ACC112 (cell line): ENCODE data around the gene C1orf226.

ENCODE experiments used
- H2AFZ ChIP-seq: fragments of 200-600 bp; sonication (generic); one replicate; pipeline ENCODE4 v1.6.0; 2017; ENCODE audit warnings: antibody characterized with exemption, low read length; ENCODE audit not compliant: unreplicated experiment
- H3K27ac ChIP-seq: fragments of 200-600 bp; sonication (generic); 2 replicates; pipeline ENCODE4 v1.5.1; 2014; ENCODE audit warnings: low read depth, mild to moderate bottlenecking, antibody characterized with exemption, low read length, moderate library complexity
- H3K27me3 ChIP-seq: fragments of 200-600 bp; sonication (generic); 2 replicates; pipeline ENCODE4 v1.6.1; 2014; ENCODE audit warnings: mild to moderate bottlenecking, antibody characterized with exemption, low read length, moderate library complexity, mixed read lengths; ENCODE audit not compliant: insufficient read depth
- H3K36me3 ChIP-seq: fragments of 200-600 bp; sonication (generic); 2 replicates; pipeline ENCODE4 v1.6.1; 2016; ENCODE audit warnings: mild to moderate bottlenecking, antibody characterized with exemption, low read length, moderate library complexity, mixed read lengths; ENCODE audit not compliant: insufficient read depth
- H3K4me1 ChIP-seq: fragments of 200-600 bp; sonication (generic); one replicate; pipeline ENCODE4 v1.6.1; 2016; ENCODE audit warnings: low read length, mixed read lengths; ENCODE audit not compliant: insufficient read depth, unreplicated experiment, control insufficient read depth
- H3K4me3 ChIP-seq: fragments of 200-600 bp; sonication (generic); 2 replicates; pipeline ENCODE4 v1.5.1; 2014; ENCODE audit warnings: mild to moderate bottlenecking, low read depth, low read length
- H3K79me2 ChIP-seq: fragments of 200-600 bp; sonication (generic); one replicate; pipeline ENCODE4 v1.6.0; 2016; ENCODE audit warnings: low read length; ENCODE audit not compliant: control insufficient read depth, unreplicated experiment, insufficient read depth

C1orf226 gene

DNA sequence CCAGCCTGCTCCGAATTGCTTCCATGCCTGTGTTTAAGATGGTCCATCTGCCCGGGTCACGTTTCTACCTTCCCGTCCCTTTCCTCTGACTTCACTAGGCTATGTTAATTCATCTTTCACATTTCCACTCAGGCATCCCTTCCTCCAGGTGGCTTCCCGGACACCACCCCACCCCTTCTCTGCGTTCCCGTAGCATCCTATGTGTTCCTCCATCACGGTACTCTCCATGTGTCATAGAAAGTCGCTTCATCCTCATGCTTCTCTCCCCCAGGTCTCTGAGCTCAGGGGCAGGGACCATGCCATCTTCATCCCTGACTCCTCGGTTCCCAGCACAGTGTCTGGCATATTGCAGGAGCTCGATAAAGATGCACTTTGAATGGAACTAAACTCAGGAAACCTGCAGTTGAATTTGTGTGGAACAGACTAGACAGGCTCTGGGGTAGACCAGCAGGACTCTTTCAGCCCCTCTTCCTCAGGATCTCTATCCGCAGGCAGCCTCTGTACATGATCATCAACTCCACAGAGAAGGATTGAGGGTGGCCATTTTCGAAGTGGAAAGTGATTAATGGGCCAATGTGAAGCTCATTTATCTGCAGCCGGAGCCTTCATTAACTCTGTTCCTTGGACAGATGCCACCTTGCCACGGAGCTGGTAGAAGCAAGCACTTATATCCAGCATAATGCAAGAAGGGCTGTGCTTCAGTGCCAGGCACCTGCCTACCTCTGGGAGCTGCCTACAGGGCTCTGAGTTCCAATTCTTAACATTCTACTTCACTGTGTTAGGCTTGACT, 9.1 kb downstream of the C1orf226 start:
- Histone ChIP-seq H3K36me3 (no peaks in the 10 kb centered on the region), H2AFZ (no peak overlapping the region), H3K4me1 (no peaks in the 10 kb centered on the region), H3K27me3 (no peaks in the 10 kb centered on the region), H3K4me3 (no peak overlapping the region), H3K27ac (no peak overlapping the region), H3K79me2 (no peaks in the 10 kb centered on the region)

DNA sequence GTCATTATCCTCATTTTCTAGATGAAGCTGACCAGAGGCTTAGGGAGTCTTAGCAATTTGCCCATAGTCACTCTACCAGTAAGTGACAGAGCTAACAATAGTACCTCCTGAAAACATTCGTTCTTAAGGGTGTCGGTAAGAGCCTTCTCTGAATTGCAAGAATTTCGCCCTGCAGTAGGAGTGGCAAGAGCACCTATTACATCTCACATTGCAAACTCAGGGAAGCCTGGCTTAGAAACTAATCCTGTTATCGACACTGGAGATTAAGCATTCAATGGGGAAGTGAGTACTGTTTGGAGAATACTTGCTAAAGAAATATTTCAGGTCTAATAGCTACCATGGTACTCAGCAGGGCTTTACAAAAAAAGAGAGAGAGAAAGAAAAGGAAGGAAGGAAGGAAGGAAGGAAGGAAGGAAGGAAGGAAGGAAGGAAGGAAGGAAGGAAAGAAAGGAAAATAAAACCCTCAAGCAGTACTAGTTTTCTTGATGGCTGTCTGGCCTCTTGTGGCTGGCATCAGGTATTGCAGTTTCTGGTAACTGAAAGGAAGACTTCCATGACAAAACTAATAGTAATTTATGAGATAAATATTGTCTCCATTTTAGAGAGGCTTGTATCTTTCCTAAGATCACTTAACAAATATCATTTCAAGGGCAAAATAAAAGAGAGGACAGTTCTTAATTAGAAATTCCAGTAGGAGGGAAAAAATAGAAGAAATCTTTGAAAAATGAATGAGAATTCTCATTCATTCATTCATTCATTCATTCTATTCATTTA, 10.4 kb downstream of the C1orf226 start:
- Histone ChIP-seq H3K36me3 (no peaks in the 10 kb centered on the region), H3K4me1 (no peaks in the 10 kb centered on the region), H3K79me2 (no peaks in the 10 kb centered on the region), H3K4me3 (no peak overlapping the region), H3K27me3 (no peaks in the 10 kb centered on the region), H2AFZ (peak overlapping the region; percentile 44), H3K27ac (no peak overlapping the region)

DNA sequence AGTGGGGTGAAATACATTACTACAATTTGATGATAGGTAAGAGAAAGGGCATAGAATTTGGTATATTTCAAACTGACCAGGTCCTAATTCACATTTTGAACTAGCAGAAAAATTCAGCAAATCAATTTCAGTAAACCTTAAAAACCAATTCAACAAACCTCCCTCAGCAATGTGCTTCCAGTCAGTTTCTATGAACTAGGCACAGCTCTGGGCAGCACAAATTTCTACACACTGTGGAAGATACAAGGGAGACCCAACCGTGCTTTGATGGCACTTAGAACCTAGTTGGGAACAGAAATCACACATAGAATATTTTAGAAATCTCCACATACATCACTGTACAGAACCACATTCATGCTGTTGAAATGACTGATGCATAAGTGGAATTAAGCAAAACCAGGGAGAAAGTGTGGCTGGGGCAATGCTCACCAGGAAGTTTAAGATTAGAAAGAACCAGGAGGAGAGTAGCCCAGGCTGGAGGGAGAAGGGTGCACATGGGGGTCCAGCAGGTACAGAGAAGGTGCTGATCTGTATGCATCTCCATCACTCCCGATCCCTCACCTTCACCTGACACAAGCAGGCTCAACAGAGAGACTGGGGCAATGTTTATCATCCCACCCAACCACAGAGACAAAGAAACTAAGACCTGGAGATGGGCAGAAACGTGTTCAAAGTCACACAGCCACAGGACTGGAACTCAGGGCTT, 14.8 kb downstream of the C1orf226 start:
- Histone ChIP-seq H3K79me2 (no peaks in the 10 kb centered on the region), H3K4me1 (peaks cover 5% of the 10 kb centered on the region), H3K36me3 (no peaks in the 10 kb centered on the region), H3K27ac (no peak overlapping the region), H3K4me3 (no peak overlapping the region), H3K27me3 (no peaks in the 10 kb centered on the region), H2AFZ (no peak overlapping the region)

DNA sequence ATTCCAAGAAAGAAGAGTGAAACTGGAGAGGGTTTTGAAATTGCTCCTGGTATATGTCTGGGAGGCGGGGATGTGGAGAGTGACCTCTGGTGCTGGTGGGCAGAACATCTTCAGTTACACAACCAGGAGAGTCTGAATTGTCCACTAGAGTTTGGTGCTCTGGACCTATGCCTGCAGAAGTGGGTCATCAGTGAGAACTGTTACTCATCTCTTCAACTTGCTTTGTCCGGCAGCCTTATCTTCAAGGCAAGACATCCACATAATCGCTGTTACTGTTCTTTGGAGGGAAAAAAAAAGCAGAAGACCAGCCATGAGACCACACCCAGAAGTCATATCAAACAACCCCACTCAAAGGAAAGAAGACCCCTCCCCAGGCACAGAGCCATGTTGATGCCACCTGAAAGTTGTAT, 15.5 kb downstream of the C1orf226 start:
- Histone ChIP-seq H3K4me3 (no peak overlapping the region), H3K79me2 (no peaks in the 10 kb centered on the region), H3K36me3 (no peaks in the 10 kb centered on the region), H3K27ac (no peak overlapping the region), H2AFZ (no peak overlapping the region), H3K4me1 (peaks cover 5% of the 10 kb centered on the region), H3K27me3 (no peaks in the 10 kb centered on the region)

DNA sequence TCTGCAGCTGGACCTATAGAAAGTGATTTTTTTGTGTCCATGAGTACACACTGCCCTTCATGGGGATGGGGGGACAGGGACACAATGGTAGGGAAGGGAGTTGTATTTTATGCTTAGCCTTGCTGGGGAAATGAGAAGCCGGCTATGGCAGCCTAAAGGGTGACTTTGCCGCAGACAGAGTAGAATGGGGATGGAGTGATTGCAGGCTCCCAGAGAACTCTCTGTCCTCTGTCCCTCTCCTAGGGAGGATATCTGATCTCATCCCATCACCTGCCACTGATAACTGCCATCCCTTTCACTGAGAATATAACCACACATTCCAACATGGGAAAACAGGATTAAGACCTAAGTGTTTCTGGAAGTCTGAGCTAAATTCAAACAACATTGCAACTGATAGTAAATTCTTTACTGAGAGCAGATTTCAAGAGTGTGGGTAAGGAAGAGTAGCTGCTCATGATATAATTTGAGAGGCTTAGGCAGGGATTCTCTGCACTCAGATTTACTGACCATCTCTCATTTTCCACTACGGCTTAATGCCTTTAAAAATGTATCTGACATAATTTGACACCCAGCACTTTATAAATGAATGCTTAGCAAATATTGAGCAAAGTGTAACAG, 16.5 kb downstream of the C1orf226 start:
- H3K27me3 ChIP-seq, result no peaks in the 10 kb centered on the region
- no peaks in the 10 kb centered on the region for H3K36me3 ChIP-seq
- no peak overlapping the region for H2AFZ ChIP-seq
- H3K4me1 ChIP-seq, result peaks cover 5% of the 10 kb centered on the region
- no peak overlapping the region for H3K27ac ChIP-seq
- no peaks in the 10 kb centered on the region for H3K79me2 ChIP-seq
- no peak overlapping the region for H3K4me3 ChIP-seq

DNA sequence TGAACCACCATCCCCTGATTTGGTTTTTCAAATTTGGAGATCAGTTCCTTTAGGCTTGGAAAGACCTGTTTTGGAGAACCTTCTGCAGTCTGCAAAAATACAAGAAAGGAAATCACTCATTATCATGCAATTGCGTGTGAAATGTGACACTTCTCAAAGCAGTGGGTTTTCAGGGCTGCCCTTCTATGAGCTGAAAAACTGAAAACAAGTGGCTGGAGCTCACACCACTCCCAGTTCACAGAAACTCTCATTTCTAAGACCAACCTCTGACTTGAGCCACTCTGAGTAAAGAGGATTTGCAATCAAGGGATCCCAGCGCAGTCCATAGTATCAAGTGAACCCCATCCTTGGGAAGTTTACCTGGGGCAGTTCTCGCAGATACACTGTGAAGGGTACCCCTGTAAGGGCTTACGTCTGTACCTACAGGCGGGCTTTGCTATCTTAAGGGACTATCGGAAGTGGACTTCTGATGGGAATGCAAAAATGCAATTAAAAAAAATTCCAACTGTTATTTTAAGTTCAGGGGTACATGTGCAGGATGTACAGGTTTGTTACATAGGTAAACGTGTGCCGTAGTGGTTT, 17.6 kb downstream of the C1orf226 start:
- Histone ChIP-seq H3K79me2 (no peaks in the 10 kb centered on the region), H2AFZ (no peak overlapping the region), H3K4me1 (peaks cover 5% of the 10 kb centered on the region), H3K4me3 (no peak overlapping the region), H3K27me3 (no peaks in the 10 kb centered on the region), H3K36me3 (no peaks in the 10 kb centered on the region), H3K27ac (no peak overlapping the region)

DNA sequence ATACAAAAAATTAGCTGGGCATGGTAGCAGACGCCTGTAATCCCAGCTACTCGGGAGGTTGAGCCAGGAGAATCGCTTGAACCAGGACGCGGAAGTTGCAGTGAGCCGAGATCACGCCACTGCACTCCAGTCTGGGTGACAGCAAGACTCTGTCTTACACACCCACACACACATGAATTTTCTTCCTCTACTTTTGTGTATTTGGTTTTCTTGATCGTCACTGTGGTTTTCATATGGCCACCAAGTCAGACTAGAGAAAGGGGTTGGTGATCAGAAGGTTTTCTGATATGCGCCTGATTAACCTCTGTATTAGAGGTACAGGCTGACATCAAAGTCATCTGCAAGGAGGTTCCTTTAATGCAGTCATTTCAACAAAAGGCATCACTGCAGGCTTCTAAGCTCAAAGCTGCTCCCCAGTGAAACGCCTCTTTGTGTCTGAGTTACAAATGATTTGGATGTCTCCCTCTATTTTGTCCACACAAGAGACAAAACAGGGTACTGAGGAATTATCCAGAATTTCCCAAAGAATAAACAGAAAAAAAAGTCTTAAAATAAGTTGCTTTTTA, 19.3 kb downstream of the C1orf226 start:
- Histone ChIP-seq H3K4me1 (peaks cover 15% of the 10 kb centered on the region), H3K79me2 (no peaks in the 10 kb centered on the region), H3K4me3 (no peak overlapping the region), H3K27me3 (no peaks in the 10 kb centered on the region), H3K27ac (no peak overlapping the region), H2AFZ (no peak overlapping the region), H3K36me3 (no peaks in the 10 kb centered on the region)

DNA sequence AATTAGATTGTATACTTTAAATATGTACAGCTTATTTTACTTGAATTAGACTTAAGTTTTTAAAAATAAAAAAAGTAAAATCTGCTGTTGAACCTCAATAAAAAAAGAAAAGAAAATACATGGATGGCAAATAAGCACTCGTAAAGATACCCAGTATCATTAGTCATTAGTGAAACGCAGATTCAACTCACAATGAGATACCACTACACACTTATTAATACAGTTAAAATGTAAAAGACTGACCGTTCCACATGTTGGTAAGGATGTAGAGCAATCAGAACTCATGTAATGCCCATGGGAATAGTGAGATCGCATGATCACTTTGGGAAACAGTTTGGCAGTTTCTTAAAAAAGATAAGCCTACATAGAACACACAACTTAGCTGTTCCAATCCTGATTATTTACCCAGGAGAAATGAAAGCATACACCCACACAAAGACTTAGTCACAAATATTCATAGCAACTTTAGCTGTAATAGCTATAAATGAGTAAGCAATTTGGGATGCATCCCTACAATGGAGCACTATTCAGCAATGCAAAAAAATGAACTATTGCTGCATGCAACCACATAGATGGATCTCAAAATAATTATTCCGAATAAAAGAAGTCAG, 23.1 kb downstream of the C1orf226 start:
- Histone ChIP-seq H3K4me1 (peaks cover 31% of the 10 kb centered on the region), H3K4me3 (peak overlapping the region; percentile 59), H2AFZ (peak overlapping the region; percentile 29)

DNA sequence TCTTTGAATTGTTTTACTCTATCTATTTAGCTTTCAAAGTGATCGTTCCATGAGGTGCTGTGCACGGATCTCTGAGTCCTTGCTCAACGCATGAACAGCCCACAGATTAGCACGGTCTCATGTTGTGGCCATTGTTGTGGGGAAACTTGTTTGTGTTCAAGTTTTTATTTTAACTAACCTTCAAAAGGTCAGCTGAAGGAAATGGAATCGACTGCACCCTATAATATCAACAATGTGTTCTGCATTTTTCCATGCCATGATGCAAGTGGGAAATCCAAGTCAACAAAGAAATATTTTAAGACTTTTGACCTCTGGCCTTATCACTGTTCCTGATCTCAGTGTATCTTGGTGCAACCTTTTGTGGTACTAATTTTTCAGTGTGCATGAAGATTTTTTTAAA, 24.3 kb downstream of the C1orf226 start:
- Histone ChIP-seq H3K4me1 (peaks cover 31% of the 10 kb centered on the region), H2AFZ (no peak overlapping the region), H3K27me3 (no peaks in the 10 kb centered on the region), H3K79me2 (no peaks in the 10 kb centered on the region), H3K36me3 (no peaks in the 10 kb centered on the region), H3K27ac (peak overlapping the region; percentile 90), H3K4me3 (no peak overlapping the region)

More for the DNA sequence above, 23.1 kb downstream of the C1orf226 start:
- Histone ChIP-seq H3K27me3 (no peaks in the 10 kb centered on the region), H3K27ac (peak overlapping the region; percentile 90), H3K79me2 (no peaks in the 10 kb centered on the region), H3K36me3 (no peaks in the 10 kb centered on the region)
